SK-N-SH (cell line): ENCODE measurements around the gene BMPR1B. TPM values are rescaled to one million over a fixed set of nuclear protein-coding genes. Genes with fewer than 3 reads are reported as not detected.
A peak's percentile ranks its signal among the peaks of the same experiment; 100 is the strongest.

Source experiments
- CHD2 ChIP-seq: fragments of 150-350 bp; IDR thresholded peaks from 2 replicates; pipeline ENCODE4 v1.6.1; 2018; ENCODE audit warnings: low read length; ENCODE audit not compliant: partially characterized antibody
- EZH2phosphoT487 ChIP-seq: fragments of 200-600 bp; sonication (generic); IDR thresholded peaks from 2 replicates; pipeline ENCODE4 v1.6.1; 2017; ENCODE audit warnings: low read depth, mixed run types, mild to moderate bottlenecking, antibody characterized with exemption, moderate library complexity, borderline replicate concordance
- FOSL2 ChIP-seq: IDR thresholded peaks from 2 replicates; pipeline ENCODE4 v1.4.0; 2012; ENCODE audit warnings: low read depth, mild to moderate bottlenecking, moderate library complexity, borderline replicate concordance
- FOXJ3 ChIP-seq: sonication (generic); formaldehyde crosslinking; IDR thresholded peaks from 2 replicates; pipeline ENCODE4 v1.5.1; 2020; ENCODE audit warnings: mild to moderate bottlenecking, missing genetic modification reagents
- GABPA ChIP-seq: IDR thresholded peaks from 2 replicates; pipeline ENCODE4 v1.4.0; 2012; ENCODE audit warnings: low read depth, mild to moderate bottlenecking
- GATA2 ChIP-seq: sonication (generic); formaldehyde crosslinking; IDR thresholded peaks from 2 replicates; pipeline ENCODE4 v1.5.0; 2020; ENCODE audit warnings: mild to moderate bottlenecking, missing genetic modification reagents
- JUND ChIP-seq: IDR thresholded peaks from 2 replicates; pipeline ENCODE4 v1.4.0; 2012
- MXI1 ChIP-seq: IDR thresholded peaks from 2 replicates; pipeline ENCODE4 v1.6.1; 2012; ENCODE audit warnings: mild to moderate bottlenecking, low read depth, low read length, improper control_type of control experiment
- NFIC ChIP-seq: IDR thresholded peaks from 2 replicates; pipeline ENCODE4 v1.4.0; 2012; ENCODE audit warnings: borderline replicate concordance
- NRF1 ChIP-seq: IDR thresholded peaks from 2 replicates; pipeline ENCODE4 v1.6.1; 2012; ENCODE audit warnings: low read depth, mild to moderate bottlenecking, low read length
- RAD21 ChIP-seq: IDR thresholded peaks from 2 replicates; pipeline ENCODE4 v1.6.1; 2012; ENCODE audit warnings: mild to moderate bottlenecking, low read length
- RCOR1 ChIP-seq: fragments of 150-350 bp; IDR thresholded peaks from 2 replicates; pipeline ENCODE4 v1.6.1; 2017; ENCODE audit warnings: antibody characterized with exemption, low read length
- RFX5 ChIP-seq: IDR thresholded peaks from 2 replicates; pipeline ENCODE4 v1.6.1; 2012; ENCODE audit warnings: mild to moderate bottlenecking, improper control_type of control experiment, low read length
- SIN3A ChIP-seq: IDR thresholded peaks from 2 replicates; pipeline ENCODE4 v1.6.1; 2012; ENCODE audit warnings: low read depth, mild to moderate bottlenecking, low read length, moderate library complexity, borderline replicate concordance
- SMC3 ChIP-seq: IDR thresholded peaks from 2 replicates; pipeline ENCODE4 v1.6.1; 2012; ENCODE audit warnings: low read depth, low read length, improper control_type of control experiment
- TAF1 ChIP-seq: IDR thresholded peaks from 2 replicates; pipeline ENCODE4 v1.6.1; 2012; ENCODE audit warnings: low read depth, mild to moderate bottlenecking, low read length, moderate library complexity, borderline replicate concordance
- TCF12 ChIP-seq: IDR thresholded peaks from 2 replicates; pipeline ENCODE4 v1.4.0; 2012
- YY1 ChIP-seq: IDR thresholded peaks from 2 replicates; pipeline ENCODE4 v1.4.0; 2012; ENCODE audit warnings: low read depth, mild to moderate bottlenecking
- polyA plus RNA-seq, 3 experiments: library from polyadenylated mRNA; depleted of rRNA; stranded (reverse); fragments of >200 nt; gene quantifications; 2 replicates each; pipeline ENCODE4 v1.2.3, GENCODE V29; 2012
- TF ChIP-seq, protein P1 (sequence below): IDR thresholded peaks from 2 replicates; pipeline ENCODE4; 2012
- TF ChIP-seq, protein P2 (sequence below): IDR thresholded peaks from 2 replicates; pipeline ENCODE4 v1.4.0; 2012; ENCODE audit warnings: low read depth
- TF ChIP-seq, protein P3 (sequence below): fragments of 150-350 bp; IDR thresholded peaks from 2 replicates; pipeline ENCODE4 v1.6.1; 2016; ENCODE audit warnings: mild to moderate bottlenecking, low read depth, low read length
- TF ChIP-seq, protein P4 (sequence below): IDR thresholded peaks from 2 replicates; pipeline ENCODE4 v1.6.1; 2012; ENCODE audit warnings: mild to moderate bottlenecking, low read depth, low read length, moderate library complexity
- TF ChIP-seq, protein P5 (sequence below): IDR thresholded peaks from 2 replicates; pipeline ENCODE4 v1.4.0; 2012; ENCODE audit warnings: low read depth, borderline replicate concordance

BMPR1B gene
- polyA plus RNA-seq, 1 of the 3 experiments (the other 2 are of a cell fraction) = 0.16 TPM

DNA sequence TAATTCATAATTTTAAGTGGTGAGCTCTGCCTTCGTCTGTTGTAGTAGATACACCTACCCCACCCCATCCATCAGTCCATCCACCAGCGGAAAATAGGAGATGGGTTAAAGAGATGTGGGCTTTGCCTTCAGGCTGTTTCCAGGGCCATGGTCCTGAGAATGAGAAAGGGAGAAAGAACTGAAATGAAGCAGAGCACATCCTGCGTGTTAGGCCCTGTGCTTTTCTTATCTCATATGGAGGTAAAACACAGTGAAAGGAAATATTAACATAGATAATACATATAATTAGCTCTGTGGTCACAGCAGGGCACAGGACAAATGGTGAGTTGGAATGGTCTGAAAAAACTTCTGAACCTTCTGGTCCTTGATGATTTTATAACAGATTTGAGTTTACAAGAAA is 393.5 kb downstream of the BMPR1B start (continued):
- TF ChIP-seq, protein P1, sequence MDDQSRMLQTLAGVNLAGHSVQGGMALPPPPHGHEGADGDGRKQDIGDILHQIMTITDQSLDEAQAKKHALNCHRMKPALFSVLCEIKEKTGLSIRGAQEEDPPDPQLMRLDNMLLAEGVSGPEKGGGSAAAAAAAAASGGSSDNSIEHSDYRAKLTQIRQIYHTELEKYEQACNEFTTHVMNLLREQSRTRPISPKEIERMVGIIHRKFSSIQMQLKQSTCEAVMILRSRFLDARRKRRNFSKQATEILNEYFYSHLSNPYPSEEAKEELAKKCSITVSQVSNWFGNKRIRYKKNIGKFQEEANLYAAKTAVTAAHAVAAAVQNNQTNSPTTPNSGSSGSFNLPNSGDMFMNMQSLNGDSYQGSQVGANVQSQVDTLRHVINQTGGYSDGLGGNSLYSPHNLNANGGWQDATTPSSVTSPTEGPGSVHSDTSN = no peak
- TF ChIP-seq SIN3A (no peak), SMC3 (no peak), FOXJ3 (CRISPR knock-in tag) (peak; percentile 84), JUND (no peak), FOSL2 (no peak), GATA2 (CRISPR knock-in tag) (peak; percentile 92), CHD2 (no peak), RFX5 (no peak), RAD21 (no peak), NRF1 (no peak), RCOR1 (peak; percentile 73; the same call in 1 of the 2 replicates), GABPA (no peak), EZH2phosphoT487 (no peak), TAF1 (no peak), TCF12 (peak; percentile 34; the same call in 1 of the 2 replicates), MXI1 (no peak), YY1 (no peak), NFIC (no peak)
- TF ChIP-seq, protein P2, sequence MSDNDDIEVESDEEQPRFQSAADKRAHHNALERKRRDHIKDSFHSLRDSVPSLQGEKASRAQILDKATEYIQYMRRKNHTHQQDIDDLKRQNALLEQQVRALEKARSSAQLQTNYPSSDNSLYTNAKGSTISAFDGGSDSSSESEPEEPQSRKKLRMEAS = no peak
- TF ChIP-seq, protein P3, sequence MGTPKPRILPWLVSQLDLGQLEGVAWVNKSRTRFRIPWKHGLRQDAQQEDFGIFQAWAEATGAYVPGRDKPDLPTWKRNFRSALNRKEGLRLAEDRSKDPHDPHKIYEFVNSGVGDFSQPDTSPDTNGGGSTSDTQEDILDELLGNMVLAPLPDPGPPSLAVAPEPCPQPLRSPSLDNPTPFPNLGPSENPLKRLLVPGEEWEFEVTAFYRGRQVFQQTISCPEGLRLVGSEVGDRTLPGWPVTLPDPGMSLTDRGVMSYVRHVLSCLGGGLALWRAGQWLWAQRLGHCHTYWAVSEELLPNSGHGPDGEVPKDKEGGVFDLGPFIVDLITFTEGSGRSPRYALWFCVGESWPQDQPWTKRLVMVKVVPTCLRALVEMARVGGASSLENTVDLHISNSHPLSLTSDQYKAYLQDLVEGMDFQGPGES = no peak
- TF ChIP-seq, protein P4, sequence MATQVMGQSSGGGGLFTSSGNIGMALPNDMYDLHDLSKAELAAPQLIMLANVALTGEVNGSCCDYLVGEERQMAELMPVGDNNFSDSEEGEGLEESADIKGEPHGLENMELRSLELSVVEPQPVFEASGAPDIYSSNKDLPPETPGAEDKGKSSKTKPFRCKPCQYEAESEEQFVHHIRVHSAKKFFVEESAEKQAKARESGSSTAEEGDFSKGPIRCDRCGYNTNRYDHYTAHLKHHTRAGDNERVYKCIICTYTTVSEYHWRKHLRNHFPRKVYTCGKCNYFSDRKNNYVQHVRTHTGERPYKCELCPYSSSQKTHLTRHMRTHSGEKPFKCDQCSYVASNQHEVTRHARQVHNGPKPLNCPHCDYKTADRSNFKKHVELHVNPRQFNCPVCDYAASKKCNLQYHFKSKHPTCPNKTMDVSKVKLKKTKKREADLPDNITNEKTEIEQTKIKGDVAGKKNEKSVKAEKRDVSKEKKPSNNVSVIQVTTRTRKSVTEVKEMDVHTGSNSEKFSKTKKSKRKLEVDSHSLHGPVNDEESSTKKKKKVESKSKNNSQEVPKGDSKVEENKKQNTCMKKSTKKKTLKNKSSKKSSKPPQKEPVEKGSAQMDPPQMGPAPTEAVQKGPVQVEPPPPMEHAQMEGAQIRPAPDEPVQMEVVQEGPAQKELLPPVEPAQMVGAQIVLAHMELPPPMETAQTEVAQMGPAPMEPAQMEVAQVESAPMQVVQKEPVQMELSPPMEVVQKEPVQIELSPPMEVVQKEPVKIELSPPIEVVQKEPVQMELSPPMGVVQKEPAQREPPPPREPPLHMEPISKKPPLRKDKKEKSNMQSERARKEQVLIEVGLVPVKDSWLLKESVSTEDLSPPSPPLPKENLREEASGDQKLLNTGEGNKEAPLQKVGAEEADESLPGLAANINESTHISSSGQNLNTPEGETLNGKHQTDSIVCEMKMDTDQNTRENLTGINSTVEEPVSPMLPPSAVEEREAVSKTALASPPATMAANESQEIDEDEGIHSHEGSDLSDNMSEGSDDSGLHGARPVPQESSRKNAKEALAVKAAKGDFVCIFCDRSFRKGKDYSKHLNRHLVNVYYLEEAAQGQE = no peak
- TF ChIP-seq, protein P5, sequence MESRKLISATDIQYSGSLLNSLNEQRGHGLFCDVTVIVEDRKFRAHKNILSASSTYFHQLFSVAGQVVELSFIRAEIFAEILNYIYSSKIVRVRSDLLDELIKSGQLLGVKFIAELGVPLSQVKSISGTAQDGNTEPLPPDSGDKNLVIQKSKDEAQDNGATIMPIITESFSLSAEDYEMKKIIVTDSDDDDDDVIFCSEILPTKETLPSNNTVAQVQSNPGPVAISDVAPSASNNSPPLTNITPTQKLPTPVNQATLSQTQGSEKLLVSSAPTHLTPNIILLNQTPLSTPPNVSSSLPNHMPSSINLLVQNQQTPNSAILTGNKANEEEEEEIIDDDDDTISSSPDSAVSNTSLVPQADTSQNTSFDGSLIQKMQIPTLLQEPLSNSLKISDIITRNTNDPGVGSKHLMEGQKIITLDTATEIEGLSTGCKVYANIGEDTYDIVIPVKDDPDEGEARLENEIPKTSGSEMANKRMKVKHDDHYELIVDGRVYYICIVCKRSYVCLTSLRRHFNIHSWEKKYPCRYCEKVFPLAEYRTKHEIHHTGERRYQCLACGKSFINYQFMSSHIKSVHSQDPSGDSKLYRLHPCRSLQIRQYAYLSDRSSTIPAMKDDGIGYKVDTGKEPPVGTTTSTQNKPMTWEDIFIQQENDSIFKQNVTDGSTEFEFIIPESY = no peak
